ENCODE measurements around the gene FBXW5. TPM values are rescaled to one million over a fixed set of nuclear protein-coding genes. Genes with fewer than 3 reads are reported as not detected.

FBXW5 gene
- total RNA-seq, 5 donors from 2014 or later (not counting 1 experiment from before 2014, with no cell fraction given): 60.9 to 161 (median 145) TPM

DNA sequence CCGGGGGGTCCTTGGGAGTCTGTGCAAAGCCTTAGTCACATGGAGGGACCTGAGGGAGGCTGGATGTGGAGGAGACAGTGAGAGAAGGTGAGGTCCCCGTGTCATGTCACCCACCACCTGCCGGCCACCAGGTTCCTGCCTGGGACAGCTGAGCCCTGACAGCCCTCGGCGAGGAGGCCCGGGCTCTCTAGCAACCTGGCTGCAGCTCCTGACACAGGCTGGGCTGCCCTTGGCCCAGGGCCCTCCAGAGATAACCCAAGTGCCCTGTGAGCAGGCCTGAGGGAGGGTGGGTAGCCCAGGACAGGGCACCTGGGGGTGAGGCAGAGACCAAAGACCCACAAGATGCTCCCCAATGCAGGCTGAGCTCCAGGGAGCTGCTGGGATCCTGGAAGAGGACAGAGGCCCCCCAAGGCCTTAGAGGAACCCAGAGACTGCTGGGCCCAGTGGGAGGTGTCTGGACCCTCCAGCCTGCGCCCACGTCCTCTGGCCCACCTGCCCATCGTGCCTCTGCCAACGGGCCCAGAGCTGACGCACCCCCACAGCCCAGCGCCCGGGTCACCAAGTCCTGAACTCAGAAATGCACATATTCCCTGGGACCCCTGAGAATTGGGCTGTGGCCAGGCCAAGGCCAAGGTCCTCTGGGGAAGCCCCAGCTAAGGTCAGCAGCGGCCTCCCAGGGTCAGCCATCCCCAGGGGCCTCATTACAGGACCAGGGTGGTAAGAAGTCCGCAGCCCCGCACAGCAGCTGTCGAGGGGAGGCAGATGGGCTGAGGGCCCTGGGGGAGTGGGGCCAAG lies 24.0 kb upstream of the FBXW5 start:
- no peak for DNase-seq
- peaks cover 5 to 48% of the 10 kb centered on the region in 2 experiments for H3K4me1 ChIP-seq (ENCODE audit: control insufficient read depth in 1 of 2, extremely low read depth in 1 of 2, insufficient read depth in 2 of 2, low read length in 2 of 2)
- ATAC-seq (replicated peaks in 1 of 4): no peak
- no peaks in the 10 kb centered on the region for H3K9me3 Mint-ChIP-seq
- H3K9me3 ChIP-seq: no peaks in the 10 kb centered on the region
- no peak overlapping the region for H3K27ac ChIP-seq (ENCODE audit: low read length)
- 81% methylated on average over 11 of the region's 17 CpGs for WGBS (ENCODE audit: insufficient coverage)
- POLR2A ChIA-PET: no interaction called here
- H3K36me3 ChIP-seq (ENCODE audit: control insufficient read depth in 2 of 2, extremely low read depth in 1 of 2, insufficient read depth in 1 of 2, low read length in 1 of 2): no peaks in the 10 kb centered on the region
- H3K4me1 Mint-ChIP-seq: peaks cover 12 to 25% (median 19%) of the 10 kb centered on the region in 3 donors
- no peak overlapping the region for H3K4me3 Mint-ChIP-seq
- no peak overlapping the region for H3K4me3 ChIP-seq (ENCODE audit: control insufficient read depth in 1 of 2, extremely low read depth in 1 of 2, low read length in 1 of 2)
- H3K36me3 Mint-ChIP-seq: no peaks in the 10 kb centered on the region
- H3K27ac Mint-ChIP-seq: no peak overlapping the region
- CTCF ChIA-PET: no interaction called here
- H3K27me3 Mint-ChIP-seq: no peaks in the 10 kb centered on the region
- no peaks in the 10 kb centered on the region for H3K27me3 ChIP-seq (replicated peaks in 1 of 2; ENCODE audit: control insufficient read depth in 2 of 2, extremely low read depth in 1 of 2, insufficient read depth in 2 of 2, low read length in 1 of 2)

DNA sequence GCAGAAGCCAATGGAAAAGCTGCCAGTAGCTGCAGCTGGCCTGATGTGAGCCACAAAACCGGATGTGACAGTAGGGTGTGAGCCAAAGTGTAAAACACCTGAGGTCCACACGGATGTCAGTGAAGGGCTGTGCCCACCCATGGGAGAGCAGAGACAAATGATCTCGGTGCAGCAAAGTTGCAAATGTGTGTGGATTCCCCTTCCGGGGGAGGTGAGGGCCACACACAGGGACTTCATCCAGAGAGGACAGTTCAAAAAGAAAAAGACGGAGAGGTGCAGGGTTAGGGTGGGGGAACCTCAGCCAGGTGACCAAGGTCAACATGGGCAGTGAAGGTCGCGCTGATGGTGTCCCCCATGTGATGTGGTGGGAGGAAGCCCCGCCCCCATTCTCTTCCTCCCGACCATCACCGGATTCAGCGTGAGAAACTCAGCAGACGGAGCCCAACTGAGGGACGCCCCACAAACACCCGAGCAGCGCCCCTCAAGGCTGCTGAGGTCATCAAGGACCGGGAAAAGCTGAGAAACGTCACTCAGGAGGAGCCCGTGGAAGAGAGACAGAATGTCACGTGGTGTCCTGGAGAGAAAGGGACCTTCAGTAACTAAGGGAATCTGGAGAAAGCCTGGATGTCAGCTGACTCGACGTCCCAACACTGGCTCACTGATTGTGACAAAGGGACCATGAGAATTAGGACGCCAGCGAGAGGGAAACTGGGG lies 21.4 kb upstream of the FBXW5 start:
- Mint-ChIP-seq H3K27me3 (no peaks in the 10 kb centered on the region), H3K27ac (peak overlapping the region; percentile 42 to 87), H3K4me3 (peak overlapping the region; percentile 34 to 78 (median 69)), H3K9me3 (no peaks in the 10 kb centered on the region), H3K36me3 (no peaks in the 10 kb centered on the region), H3K4me1 (peaks cover 12 to 43% (median 32%) of the 10 kb centered on the region in 3 donors)
- DNase-seq: peak in 9 of 35 experiments; percentile 27 to 75 (median 39)
- Histone ChIP-seq H3K27me3 (replicated peaks in 1 of 2; ENCODE audit: control insufficient read depth in 2 of 2, extremely low read depth in 1 of 2, insufficient read depth in 2 of 2, low read length in 1 of 2) (no peaks in the 10 kb centered on the region), H3K4me3 (ENCODE audit: control insufficient read depth in 1 of 2, extremely low read depth in 1 of 2, low read length in 1 of 2) (peak overlapping the region; percentile 16 to 29), H3K27ac (ENCODE audit: low read length) (peak overlapping the region; percentile 65), H3K4me1 (ENCODE audit: control insufficient read depth in 1 of 2, extremely low read depth in 1 of 2, insufficient read depth in 2 of 2, low read length in 2 of 2) (peaks cover 6 to 68% of the 10 kb centered on the region in 2 experiments), H3K36me3 (ENCODE audit: control insufficient read depth in 2 of 2, extremely low read depth in 1 of 2, insufficient read depth in 1 of 2, low read length in 1 of 2) (no peaks in the 10 kb centered on the region), H3K9me3 (no peaks in the 10 kb centered on the region)
- 9% methylated on average over 15 of the region's 23 CpGs for WGBS (ENCODE audit: insufficient coverage)
- POLR2A ChIA-PET: interaction anchor here in 1 of 2 donors (0.6 kb wide), 2 partner anchors 42 to 44 kb away, joined by 3 read pairs; no protein-coding TSS in a partner anchor
- ATAC-seq (replicated peaks in 1 of 4): peak; percentile 39 to 73 (median 50)
- CTCF ChIA-PET: interaction anchor here in 1 of 2 donors (0.6 kb wide), 2 partner anchors 178 to 258 kb away, joined by 3 to 7 read pairs; no protein-coding TSS in a partner anchor

DNA sequence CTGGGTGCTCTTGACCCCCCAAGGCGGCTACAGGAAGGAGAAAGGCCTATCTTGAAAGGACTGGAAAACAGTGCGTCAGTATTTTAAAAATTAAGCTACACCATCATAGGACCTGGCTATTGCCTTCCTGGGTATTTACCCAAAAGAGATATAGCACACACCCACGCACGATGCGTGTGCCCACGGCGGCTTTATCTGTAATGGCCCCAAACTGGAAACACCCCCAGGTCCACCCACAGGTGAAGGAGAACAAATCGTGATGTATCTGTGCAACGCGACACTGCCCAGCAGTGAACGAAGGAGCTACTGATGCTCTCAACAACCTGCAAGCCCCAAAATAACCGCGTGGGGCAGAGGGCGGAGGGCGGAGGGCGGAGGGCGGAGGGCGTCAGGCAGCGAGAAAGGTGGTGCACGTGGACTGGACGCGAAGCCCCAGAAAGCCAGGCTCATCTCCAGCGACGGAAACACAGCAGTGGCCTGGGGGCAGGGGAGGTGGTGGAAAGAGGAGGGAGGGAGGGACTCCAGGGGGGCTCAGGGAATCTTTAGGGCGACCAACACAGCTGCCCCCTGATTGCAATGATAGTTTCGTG lies 20.4 kb upstream of the FBXW5 start:
- H3K27ac ChIP-seq (ENCODE audit: low read length): peak overlapping the region; percentile 65
- 74% methylated on average over 16 of the region's 26 CpGs for WGBS (ENCODE audit: insufficient coverage)
- ATAC-seq (replicated peaks in 1 of 4) (no peak), DNase-seq (no peak)
- no peaks in the 10 kb centered on the region for H3K27me3 Mint-ChIP-seq
- H3K36me3 ChIP-seq (ENCODE audit: control insufficient read depth in 2 of 2, extremely low read depth in 1 of 2, insufficient read depth in 1 of 2, low read length in 1 of 2): no peaks in the 10 kb centered on the region
- peak overlapping the region in 1 of 3 donors; percentile 42 for H3K4me3 Mint-ChIP-seq
- no peaks in the 10 kb centered on the region for H3K9me3 Mint-ChIP-seq
- no peaks in the 10 kb centered on the region for H3K27me3 ChIP-seq (replicated peaks in 1 of 2; ENCODE audit: control insufficient read depth in 2 of 2, extremely low read depth in 1 of 2, insufficient read depth in 2 of 2, low read length in 1 of 2)
- ChIA-PET CTCF (no interaction called here), POLR2A (no interaction called here)
- no peaks in the 10 kb centered on the region for H3K9me3 ChIP-seq
- H3K4me1 ChIP-seq (ENCODE audit: control insufficient read depth in 1 of 2, extremely low read depth in 1 of 2, insufficient read depth in 2 of 2, low read length in 2 of 2): peaks cover 7 to 70% of the 10 kb centered on the region in 2 experiments
- H3K36me3 Mint-ChIP-seq: no peaks in the 10 kb centered on the region
- H3K27ac Mint-ChIP-seq: peak overlapping the region; percentile 25 to 73
- H3K4me1 Mint-ChIP-seq: peaks cover 21 to 52% (median 41%) of the 10 kb centered on the region in 3 donors
- no peak overlapping the region for H3K4me3 ChIP-seq (ENCODE audit: control insufficient read depth in 1 of 2, extremely low read depth in 1 of 2, low read length in 1 of 2)

DNA sequence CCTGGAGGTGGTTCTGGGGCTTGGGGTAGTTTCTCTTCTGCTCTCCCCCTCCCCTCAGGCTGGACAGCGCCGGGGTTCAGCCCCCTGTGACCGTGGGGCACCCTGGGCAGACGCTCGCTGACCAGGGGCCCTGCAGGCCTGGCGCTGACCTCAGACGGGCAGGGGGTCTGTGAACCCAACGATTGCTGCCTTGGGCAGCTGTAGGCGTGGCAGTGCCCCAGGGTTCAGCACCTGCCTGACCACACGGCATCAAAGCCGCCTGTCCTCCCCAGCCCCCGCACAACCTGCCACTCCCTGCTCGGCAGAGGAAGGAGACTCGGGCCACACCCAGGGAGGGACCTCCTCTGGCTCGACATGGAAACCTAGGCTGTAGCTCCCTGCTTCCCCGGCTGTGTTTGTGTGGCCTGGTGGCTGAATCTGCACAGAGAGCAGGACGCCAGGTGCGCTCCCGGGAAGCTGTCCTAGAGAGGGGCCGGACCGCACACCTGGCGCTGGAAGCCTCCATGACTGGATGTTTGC lies 19.7 kb upstream of the FBXW5 start:
- Histone ChIP-seq H3K27ac (ENCODE audit: low read length) (peak overlapping the region; percentile 52), H3K9me3 (no peaks in the 10 kb centered on the region), H3K27me3 (replicated peaks in 1 of 2; ENCODE audit: control insufficient read depth in 2 of 2, extremely low read depth in 1 of 2, insufficient read depth in 2 of 2, low read length in 1 of 2) (no peaks in the 10 kb centered on the region), H3K36me3 (ENCODE audit: control insufficient read depth in 2 of 2, extremely low read depth in 1 of 2, insufficient read depth in 1 of 2, low read length in 1 of 2) (no peaks in the 10 kb centered on the region), H3K4me1 (ENCODE audit: control insufficient read depth in 1 of 2, extremely low read depth in 1 of 2, insufficient read depth in 2 of 2, low read length in 2 of 2) (peaks cover 7 to 77% of the 10 kb centered on the region in 2 experiments), H3K4me3 (ENCODE audit: control insufficient read depth in 1 of 2, extremely low read depth in 1 of 2, low read length in 1 of 2) (no peak overlapping the region)
- no peak for ATAC-seq (replicated peaks in 1 of 4)
- H3K27me3 Mint-ChIP-seq: no peaks in the 10 kb centered on the region
- H3K36me3 Mint-ChIP-seq: no peaks in the 10 kb centered on the region
- CTCF ChIA-PET: no interaction called here
- peaks cover 22 to 53% (median 43%) of the 10 kb centered on the region in 3 donors for H3K4me1 Mint-ChIP-seq
- peak overlapping the region in 1 of 3 donors; percentile 42 for H3K4me3 Mint-ChIP-seq
- POLR2A ChIA-PET: no interaction called here
- 76% methylated on average over 13 of the region's 22 CpGs for WGBS (ENCODE audit: insufficient coverage)
- peak overlapping the region in 1 of 2 donors; percentile 52 for H3K27ac Mint-ChIP-seq
- no peaks in the 10 kb centered on the region for H3K9me3 Mint-ChIP-seq
- no peak for DNase-seq

DNA sequence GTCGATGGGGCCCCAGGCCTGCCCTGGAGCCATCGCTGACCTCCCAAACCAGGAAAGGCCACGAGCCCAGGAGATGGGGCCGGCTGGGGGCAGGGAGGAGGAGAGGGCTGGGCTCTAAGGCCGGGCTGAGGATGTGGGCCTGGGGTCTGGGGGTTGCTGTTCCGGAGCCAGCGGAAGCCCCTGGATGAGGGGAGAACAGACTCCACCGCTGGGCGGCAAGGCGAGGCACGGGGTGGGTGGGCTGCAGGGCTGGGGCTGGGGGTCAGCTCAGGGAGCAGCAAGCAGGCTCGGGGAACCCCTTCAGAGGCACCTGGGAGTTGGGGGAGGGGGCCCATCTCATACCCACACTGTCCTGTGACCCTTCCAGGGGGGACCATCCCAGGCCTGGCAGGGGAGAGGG lies 19.2 kb upstream of the FBXW5 start:
- Histone ChIP-seq H3K36me3 (ENCODE audit: control insufficient read depth in 2 of 2, extremely low read depth in 1 of 2, insufficient read depth in 1 of 2, low read length in 1 of 2) (no peaks in the 10 kb centered on the region), H3K4me1 (ENCODE audit: control insufficient read depth in 1 of 2, extremely low read depth in 1 of 2, insufficient read depth in 2 of 2, low read length in 2 of 2) (peaks cover 7 to 81% of the 10 kb centered on the region in 2 experiments), H3K9me3 (no peaks in the 10 kb centered on the region), H3K27ac (ENCODE audit: low read length) (peak overlapping the region; percentile 34), H3K4me3 (ENCODE audit: control insufficient read depth in 1 of 2, extremely low read depth in 1 of 2, low read length in 1 of 2) (no peak overlapping the region), H3K27me3 (replicated peaks in 1 of 2; ENCODE audit: control insufficient read depth in 2 of 2, extremely low read depth in 1 of 2, insufficient read depth in 2 of 2, low read length in 1 of 2) (no peaks in the 10 kb centered on the region)
- DNase-seq (no peak), ATAC-seq (replicated peaks in 1 of 4) (no peak)
- POLR2A ChIA-PET: no interaction called here
- Mint-ChIP-seq H3K4me3 (no peak overlapping the region), H3K4me1 (peaks cover 22 to 56% (median 43%) of the 10 kb centered on the region in 3 donors), H3K27me3 (no peaks in the 10 kb centered on the region), H3K9me3 (no peaks in the 10 kb centered on the region), H3K36me3 (no peaks in the 10 kb centered on the region), H3K27ac (no peak overlapping the region)
- CTCF ChIA-PET: no interaction called here
- WGBS (ENCODE audit: insufficient coverage): 94% methylated on average over 5 of the region's 12 CpGs

DNA sequence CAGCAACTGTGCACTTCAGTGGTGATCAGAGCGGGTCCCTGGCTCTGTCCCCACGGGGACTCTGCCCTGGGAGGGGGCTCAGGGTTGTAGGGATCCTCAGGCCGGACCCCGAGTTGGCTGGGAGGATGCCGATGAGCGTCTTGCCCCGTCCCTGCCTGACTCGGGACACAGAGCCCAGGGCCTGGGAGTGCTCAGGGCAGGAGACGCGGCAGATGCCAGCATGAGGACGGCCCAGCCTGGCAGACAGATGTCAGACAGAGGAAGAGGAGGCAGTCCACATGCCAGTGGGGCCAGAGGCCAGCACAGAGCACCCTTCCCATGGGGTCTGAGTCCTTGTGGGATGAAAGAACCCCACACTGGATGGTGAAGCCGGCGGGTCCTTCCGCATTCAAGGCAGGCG lies 18.8 kb upstream of the FBXW5 start:
- POLR2A ChIA-PET: no interaction called here

More for the DNA sequence above, 18.8 kb upstream of the FBXW5 start:
- H3K4me1 ChIP-seq (ENCODE audit: control insufficient read depth in 1 of 2, extremely low read depth in 1 of 2, insufficient read depth in 2 of 2, low read length in 2 of 2): peaks cover 7 to 85% of the 10 kb centered on the region in 2 experiments
- H3K4me3 ChIP-seq (ENCODE audit: control insufficient read depth in 1 of 2, extremely low read depth in 1 of 2, low read length in 1 of 2): no peak overlapping the region
- ATAC-seq (replicated peaks in 1 of 4): no peak
- CTCF ChIA-PET: no interaction called here
- H3K4me3 Mint-ChIP-seq: peak overlapping the region in 1 of 3 donors; percentile 22
- H3K27me3 Mint-ChIP-seq: no peaks in the 10 kb centered on the region
- 95% methylated on average over 10 of the region's 15 CpGs for WGBS (ENCODE audit: insufficient coverage)
- H3K9me3 ChIP-seq: no peaks in the 10 kb centered on the region
- no peaks in the 10 kb centered on the region for H3K9me3 Mint-ChIP-seq
- no peak overlapping the region for H3K27ac ChIP-seq (ENCODE audit: low read length)
- no peak for DNase-seq
- H3K36me3 Mint-ChIP-seq: no peaks in the 10 kb centered on the region
- H3K27me3 ChIP-seq (replicated peaks in 1 of 2; ENCODE audit: control insufficient read depth in 2 of 2, extremely low read depth in 1 of 2, insufficient read depth in 2 of 2, low read length in 1 of 2): no peaks in the 10 kb centered on the region
- peaks cover 22 to 58% (median 43%) of the 10 kb centered on the region in 3 donors for H3K4me1 Mint-ChIP-seq
- peak overlapping the region; percentile 78 to 83 for H3K27ac Mint-ChIP-seq
- H3K36me3 ChIP-seq (ENCODE audit: control insufficient read depth in 2 of 2, extremely low read depth in 1 of 2, insufficient read depth in 1 of 2, low read length in 1 of 2): no peaks in the 10 kb centered on the region

Data from T-cell (primary cell).